H1 (cell line): ENCODE data around the gene MED16. TPM values are rescaled to one million over a fixed set of nuclear protein-coding genes. Genes with fewer than 3 reads are reported as not detected.

Experiments
- BCL11A ChIP-seq, 2 experiments: IDR thresholded peaks; one replicate each; pipeline ENCODE4 v1.6.1; 2011; ENCODE audit warnings: low read depth in 2 of 2, low read length in 2 of 2, mild to moderate bottlenecking in 2 of 2
- BRCA1 ChIP-seq: IDR thresholded peaks from 2 replicates; pipeline ENCODE4 v1.6.1; 2012; ENCODE audit warnings: low read depth, low read length, improper control_type of control experiment
- CHD2 ChIP-seq: IDR thresholded peaks from 2 replicates; pipeline ENCODE4 v1.6.1; 2012; ENCODE audit warnings: low read length, improper control_type of control experiment
- EP300 ChIP-seq, 2 experiments: IDR thresholded peaks; 1 replicate in 1 of 2; 2 replicates in 1 of 2; pipeline ENCODE4 v1.6.1; 2011 to 2012; ENCODE audit warnings: low read depth in 2 of 2, low read length in 2 of 2, mild to moderate bottlenecking in 2 of 2, borderline replicate concordance in 1 of 2, inconsistent platforms in 1 of 2, moderate library complexity in 1 of 2
- HDAC2 ChIP-seq, 2 experiments: fragments of 300-600 bp in 1 of 2; sonication (generic) in 1 of 2; IDR thresholded peaks; 2 replicates each; pipeline ENCODE4 v1.6.1; 2011 to 2012; ENCODE audit warnings: low read depth in 2 of 2, low read length in 2 of 2, mild to moderate bottlenecking in 2 of 2, moderate library complexity in 2 of 2, borderline replicate concordance in 1 of 2, inconsistent platforms in 1 of 2
- HDAC6 ChIP-seq: IDR thresholded peaks from one replicate; pipeline ENCODE4 v1.7.1; 2012; ENCODE audit warnings: low read depth, mild to moderate bottlenecking, inconsistent platforms, low read length, moderate library complexity
- KDM4A ChIP-seq: IDR thresholded peaks from one replicate; pipeline ENCODE4 v1.7.1; 2012; ENCODE audit warnings: low read depth, mild to moderate bottlenecking, moderate library complexity, low read length, inconsistent platforms; ENCODE audit not compliant: severe bottlenecking
- MAFK ChIP-seq: IDR thresholded peaks from 2 replicates; pipeline ENCODE4 v1.6.1; 2012; ENCODE audit warnings: low read depth, mild to moderate bottlenecking, improper control_type of control experiment, low read length
- MAX ChIP-seq: IDR thresholded peaks from 2 replicates; pipeline ENCODE4 v1.6.1; 2012; ENCODE audit warnings: inconsistent platforms
- RAD21 ChIP-seq, 2 experiments: IDR thresholded peaks in 1 of 2; conservative IDR thresholded peaks in 1 of 2; 2 replicates each; pipeline ENCODE4 v1.6.1; 2011; ENCODE audit warnings: low read depth in 2 of 2, low read length in 2 of 2, improper control_type of control experiment in 1 of 2, inconsistent platforms in 1 of 2, mild to moderate bottlenecking in 1 of 2, moderate library complexity in 1 of 2
- SIN3A ChIP-seq, 2 experiments: IDR thresholded peaks in 1 of 2; conservative IDR thresholded peaks in 1 of 2; 2 replicates each; pipeline ENCODE4 v1.6.1; 2011 to 2012; ENCODE audit warnings: low read length in 2 of 2, improper control_type of control experiment in 1 of 2, low read depth in 1 of 2, mild to moderate bottlenecking in 1 of 2
- SIRT6 ChIP-seq: IDR thresholded peaks from one replicate; pipeline ENCODE4 v1.7.1; 2012; ENCODE audit warnings: low read length, inconsistent platforms
- SUZ12 ChIP-seq: fragments of 200-600 bp; sonication (generic); IDR thresholded peaks from 2 replicates; pipeline ENCODE4 v1.6.1; 2012; ENCODE audit warnings: mild to moderate bottlenecking, inconsistent platforms, low read length, moderate library complexity, mixed read lengths
- TBP ChIP-seq: IDR thresholded peaks from 2 replicates; pipeline ENCODE4 v1.6.1; 2011; ENCODE audit warnings: low read depth, low read length, improper control_type of control experiment
- polyA plus RNA-seq, 7 experiments: library from polyadenylated mRNA; depleted of rRNA in 3 of 7; stranded (reverse) in 5 of 7; unstranded in 2 of 7; fragments of >200 nt in 5 of 7; fragments of 200-250 nt in 2 of 7; gene quantifications; 1 replicate in 5 of 7; 2 replicates in 1 of 7; 4 replicates in 1 of 7; pipeline versions ENCODE4 v1.2.1 to v1.2.3, GENCODE V29; 2011 to 2013; ENCODE audit warnings: missing spikeins in 2 of 7, mixed read lengths in 2 of 7
- total RNA-seq: library from RNA; stranded (reverse); fragmentation: NEBNext Ultra II Directional; extraction: Animal tissue kit (Norgen Biotek cat#: 25700); gene quantifications from 2 replicates; pipeline ENCODE4 v1.2.1, GENCODE V29; 2021
- TF ChIP-seq, protein P1 (sequence below): IDR thresholded peaks from 2 replicates; pipeline ENCODE4 v1.6.1; 2012; ENCODE audit warnings: low read length, inconsistent platforms

The MED16 gene
- total and polyA plus RNA-seq, 2 of the 8 experiments (the other 6 are each of a cell fraction or from before 2014, with no cell fraction given) = 51.0 to 67.2 TPM

GRCh38 chr19:920051-920864, 27.3 kb upstream of the MED16 start (continued):
- no peak for TF ChIP-seq MAX
- peak in 1 of 2 experiments; percentile 22; a peak in 1 of 4 replicates for TF ChIP-seq SIN3A (conservative IDR thresholded peaks at IDR 0.05 in 1 of 2, IDR thresholded peaks at IDR 0.05 in 1 of 2; ENCODE audit: low read depth in 1 of 2, low read length in 2 of 2)
- no peak for TF ChIP-seq MAFK
- TF ChIP-seq BRCA1 = no peak
- no peak for TF ChIP-seq RAD21 (IDR thresholded peaks at IDR 0.05 in 1 of 2, conservative IDR thresholded peaks at IDR 0.05 in 1 of 2; ENCODE audit: low read depth in 2 of 2, low read length in 2 of 2)
- TF ChIP-seq TBP = no peak
- TF ChIP-seq BCL11A (IDR thresholded peaks at IDR 0.05; ENCODE audit: low read depth in 2 of 2, low read length in 2 of 2) = no peak
- peak; percentile 17 for TF ChIP-seq KDM4A
- no peak for TF ChIP-seq SIRT6
- no peak for TF ChIP-seq EP300 (IDR thresholded peaks at IDR 0.05; ENCODE audit: borderline replicate concordance in 1 of 2, low read depth in 2 of 2, low read length in 2 of 2)
- TF ChIP-seq SUZ12 = peak; percentile 53; the same call in 1 of the 2 replicates
- no peak for TF ChIP-seq CHD2
- TF ChIP-seq, protein P1, sequence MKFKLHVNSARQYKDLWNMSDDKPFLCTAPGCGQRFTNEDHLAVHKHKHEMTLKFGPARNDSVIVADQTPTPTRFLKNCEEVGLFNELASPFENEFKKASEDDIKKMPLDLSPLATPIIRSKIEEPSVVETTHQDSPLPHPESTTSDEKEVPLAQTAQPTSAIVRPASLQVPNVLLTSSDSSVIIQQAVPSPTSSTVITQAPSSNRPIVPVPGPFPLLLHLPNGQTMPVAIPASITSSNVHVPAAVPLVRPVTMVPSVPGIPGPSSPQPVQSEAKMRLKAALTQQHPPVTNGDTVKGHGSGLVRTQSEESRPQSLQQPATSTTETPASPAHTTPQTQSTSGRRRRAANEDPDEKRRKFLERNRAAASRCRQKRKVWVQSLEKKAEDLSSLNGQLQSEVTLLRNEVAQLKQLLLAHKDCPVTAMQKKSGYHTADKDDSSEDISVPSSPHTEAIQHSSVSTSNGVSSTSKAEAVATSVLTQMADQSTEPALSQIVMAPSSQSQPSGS = no peak
- no peak for TF ChIP-seq HDAC2 (IDR thresholded peaks at IDR 0.05; ENCODE audit: borderline replicate concordance in 1 of 2, low read depth in 2 of 2, low read length in 2 of 2)
- no peak for TF ChIP-seq HDAC6
